Subcutaneous abdominal adipose tissue (tissue), 5 donors: ENCODE results near the gene RPS24.
"Not testable (repeated sequence)": the region's sequence is repeated elsewhere in the genome, so short reads cannot be mapped to it uniquely, and the experiment has no call there.

Experiments
- H3K27ac ChIP-seq: one replicate; pipeline ENCODE4 v1.7.0; 2013; ENCODE audit warnings: low read depth, mild to moderate bottlenecking, inconsistent platforms, low read length, moderate library complexity
- H3K27me3 ChIP-seq, 5 donors: one replicate each; pipeline ENCODE4 v1.7.0; 2013; ENCODE audit warnings: low read length in 5 of 5, inconsistent platforms in 1 of 5; ENCODE audit not compliant: control insufficient read depth in 5 of 5, insufficient read depth in 4 of 5
- H3K36me3 ChIP-seq, 5 donors: one replicate each; pipeline ENCODE4 v1.7.0; 2013; ENCODE audit warnings: low read length in 5 of 5; ENCODE audit not compliant: control insufficient read depth in 5 of 5, insufficient read depth in 5 of 5
- H3K4me1 ChIP-seq, 5 donors: one replicate each; pipeline ENCODE4 v1.7.0; 2013; ENCODE audit warnings: low read length in 5 of 5, mild to moderate bottlenecking in 3 of 5, moderate library complexity in 1 of 5; ENCODE audit not compliant: control insufficient read depth in 5 of 5, insufficient read depth in 5 of 5
- H3K4me3 ChIP-seq, 5 donors: one replicate each; pipeline ENCODE4 v1.7.0; 2013; ENCODE audit warnings: low read length in 5 of 5, low read depth in 1 of 5
- H3K9ac ChIP-seq, 5 donors: one replicate each; pipeline ENCODE4 v1.7.0; 2013; ENCODE audit warnings: low read length in 5 of 5, mild to moderate bottlenecking in 4 of 5, moderate library complexity in 3 of 5
- H3K9me3 ChIP-seq, 5 donors: one replicate each; pipeline ENCODE4 v1.7.0; 2013; ENCODE audit warnings: low read length in 5 of 5; ENCODE audit not compliant: control insufficient read depth in 5 of 5
- donor health status: healthy.
- donor health status: healthy.
- donor health status: healthy.
- donor health status: healthy.
- donor health status: healthy.

The RPS24 gene

GRCh38 chr10:78033637-78034470, at the start of gene RPS24:
TSS of gene RPS24 (plus strand) at chr10:78033863. CDS start at chr10:78033902, 39 bp downstream.
- Histone ChIP-seq H3K4me1 (peaks cover 2 to 39% (median 23%) of the 10 kb centered on the region in 5 donors), H3K27ac (peak within 1 kb of the TSS; percentile 60), H3K4me3 (peak within 1 kb of the TSS; percentile 96 to 99 (median 96)), H3K9ac (peak within 1 kb of the TSS; percentile 74 to 90 (median 84)), H3K27me3 (no peaks in the 10 kb centered on the region), H3K9me3 (no peaks in the 10 kb centered on the region), H3K36me3 (peaks cover 24 to 39% (median 35%) of the 10 kb centered on the region in 5 donors)

DNA sequence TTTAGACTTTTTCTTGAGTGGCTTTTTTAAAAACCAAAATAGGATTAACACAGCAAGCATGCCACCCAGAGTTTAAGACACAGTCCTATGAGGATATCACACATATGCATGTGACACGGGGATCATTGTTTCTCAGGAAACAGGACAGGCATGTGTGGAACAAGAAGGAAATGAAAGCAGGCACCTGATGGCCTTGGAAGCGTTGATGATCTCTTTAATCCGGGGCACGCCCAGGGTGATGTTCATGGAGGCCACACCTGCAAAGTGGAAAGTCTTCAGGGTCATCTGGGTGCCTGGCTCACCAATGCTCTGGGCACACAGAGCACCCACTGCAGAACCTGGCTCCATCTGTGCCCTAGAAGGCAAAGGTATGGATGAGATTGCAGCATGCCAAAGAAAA, 48.7 kb upstream of the RPS24 start:
- Histone ChIP-seq H3K4me3 (no peak overlapping the region), H3K27ac (no peak overlapping the region), H3K36me3 (peaks cover 24 to 96% (median 91%) of the 10 kb centered on the region in 5 donors), H3K4me1 (peaks cover 0 to 22% (median 4%) of the 10 kb centered on the region in 5 donors), H3K9me3 (no peaks in the 10 kb centered on the region), H3K9ac (no peak overlapping the region), H3K27me3 (no peaks in the 10 kb centered on the region)

- Histone ChIP-seq H3K9ac (no peak overlapping the region), H3K36me3 (peaks cover 21 to 97% (median 88%) of the 10 kb centered on the region in 5 donors), H3K4me1 (peaks cover 0 to 22% (median 4%) of the 10 kb centered on the region in 5 donors), H3K27ac (no peak overlapping the region), H3K27me3 (no peaks in the 10 kb centered on the region), H3K4me3 (no peak overlapping the region), H3K9me3 (no peaks in the 10 kb centered on the region)
These were observed 45.9 kb upstream of the RPS24 start for GRCh38 chr10:77987671-77988255.

DNA sequence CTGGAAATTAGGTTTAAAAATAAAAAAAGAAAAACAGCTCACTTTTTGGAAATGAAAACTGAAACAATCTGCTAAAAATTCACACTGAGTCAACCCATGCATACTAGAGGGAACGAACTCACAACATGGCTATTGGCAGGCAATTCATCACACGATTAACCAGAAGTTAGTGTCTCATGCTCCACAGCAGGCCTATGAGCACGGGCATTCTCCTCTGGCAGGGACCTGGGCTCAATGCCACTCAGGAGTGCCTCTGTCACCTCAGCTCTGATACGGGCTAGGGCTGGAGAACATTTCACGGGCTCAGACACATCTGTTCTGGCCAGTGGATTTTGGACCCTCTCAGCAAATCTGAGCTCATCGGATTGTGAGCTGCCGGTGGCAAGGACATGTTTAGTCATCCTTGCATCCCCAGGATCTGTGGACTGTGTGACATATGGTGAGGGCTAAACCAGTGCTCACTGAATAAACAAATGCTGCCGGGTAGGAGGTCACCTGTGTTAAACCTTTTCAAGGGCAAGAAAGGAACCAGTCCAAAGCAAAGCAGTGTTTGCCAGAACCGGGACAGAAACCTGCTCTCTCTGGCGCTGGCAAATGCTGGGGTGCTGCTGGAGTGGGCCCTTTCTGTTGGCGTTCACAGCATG, 44.5 kb upstream of the RPS24 start:
- H3K27me3 ChIP-seq, result no peaks in the 10 kb centered on the region
- no peak overlapping the region for H3K9ac ChIP-seq
- H3K27ac ChIP-seq, result no peak overlapping the region
- peaks cover 28 to 97% (median 87%) of the 10 kb centered on the region in 5 donors for H3K36me3 ChIP-seq
- no peak overlapping the region for H3K4me3 ChIP-seq
- peaks cover 0 to 10% (median under 1%) of the 10 kb centered on the region in 5 donors for H3K4me1 ChIP-seq
- no peaks in the 10 kb centered on the region for H3K9me3 ChIP-seq

DNA sequence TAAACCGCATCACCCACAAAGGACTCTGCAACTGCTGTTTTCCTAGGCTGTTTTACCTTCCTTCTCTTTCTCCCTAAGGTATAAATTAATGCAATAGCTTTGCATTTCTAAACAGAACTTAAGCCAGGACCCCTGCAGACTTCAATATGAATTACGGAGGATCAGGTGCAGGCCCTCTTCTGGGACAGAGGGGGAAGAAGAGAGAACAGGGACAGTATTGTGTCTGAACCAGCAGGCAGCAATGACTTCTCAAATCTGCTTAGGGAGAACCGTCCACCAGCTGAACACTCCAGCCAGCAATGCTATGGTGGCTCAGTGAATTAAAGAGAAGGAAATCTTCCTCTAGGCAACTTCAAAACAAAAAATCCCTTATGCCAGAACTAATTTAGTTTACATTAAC, 40.0 kb upstream of the RPS24 start:
- Histone ChIP-seq H3K36me3 (peaks cover 20 to 57% (median 50%) of the 10 kb centered on the region in 5 donors), H3K9me3 (no peaks in the 10 kb centered on the region), H3K9ac (no peak overlapping the region), H3K27me3 (no peaks in the 10 kb centered on the region), H3K27ac (no peak overlapping the region), H3K4me1 (no peaks in the 10 kb centered on the region), H3K4me3 (no peak overlapping the region)

DNA sequence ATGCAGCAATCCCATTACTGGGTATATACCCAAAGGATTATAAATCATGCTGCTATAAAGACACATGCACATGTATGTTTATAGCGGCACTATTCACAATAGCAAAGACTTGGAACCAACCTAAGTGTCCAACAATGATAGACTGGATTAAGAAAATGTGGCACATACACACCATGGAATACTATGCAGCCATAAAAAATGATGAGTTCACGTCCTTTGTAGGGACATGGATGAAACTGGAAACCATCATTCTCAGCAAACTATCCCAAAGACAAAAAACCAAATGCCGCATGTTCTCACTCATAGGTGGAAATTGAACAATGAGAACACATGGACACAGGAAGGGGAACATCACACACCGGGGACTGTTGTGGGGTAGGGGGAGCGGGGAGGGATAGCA, 34.9 kb upstream of the RPS24 start:
- H3K36me3 ChIP-seq, result peaks cover 22 to 53% (median 48%) of the 10 kb centered on the region in 5 donors
- not testable (repeated sequence) for H3K27ac ChIP-seq

DNA sequence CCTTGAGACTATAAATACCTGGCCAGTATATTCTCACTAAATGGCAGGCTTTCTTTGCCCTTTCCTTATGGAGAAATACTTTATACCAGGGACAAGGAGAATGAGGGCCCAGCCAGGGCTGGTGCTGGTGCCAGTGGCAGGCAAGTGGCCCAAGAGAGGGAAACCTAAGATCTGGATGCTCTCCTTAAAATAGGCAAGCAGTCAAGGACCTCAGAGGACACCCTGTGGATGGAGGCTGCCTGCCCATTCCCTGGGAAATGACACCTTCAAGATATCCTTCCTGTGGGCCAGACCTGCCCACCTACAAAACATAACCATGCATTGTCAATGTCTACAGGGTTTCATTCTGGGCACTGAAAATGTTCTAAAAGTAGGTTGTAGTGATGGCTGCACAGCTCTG, 33.5 kb upstream of the RPS24 start:
- Histone ChIP-seq H3K9me3 (no peaks in the 10 kb centered on the region), H3K27me3 (no peaks in the 10 kb centered on the region), H3K4me1 (no peaks in the 10 kb centered on the region), H3K36me3 (peaks cover 19 to 61% (median 57%) of the 10 kb centered on the region in 5 donors), H3K4me3 (no peak overlapping the region), H3K9ac (no peak overlapping the region), H3K27ac (no peak overlapping the region)

More for the DNA sequence above, 34.9 kb upstream of the RPS24 start:
- not testable (repeated sequence) for H3K4me1 ChIP-seq, H3K9ac ChIP-seq, H3K9me3 ChIP-seq, H3K27me3 ChIP-seq, H3K4me3 ChIP-seq

- Histone ChIP-seq H3K36me3 (peaks cover 25 to 69% (median 64%) of the 10 kb centered on the region in 5 donors), H3K9ac (no peak overlapping the region), H3K27ac (no peak overlapping the region), H3K9me3 (no peaks in the 10 kb centered on the region), H3K27me3 (no peaks in the 10 kb centered on the region), H3K4me1 (no peaks in the 10 kb centered on the region), H3K4me3 (no peak overlapping the region)
These were observed 32.6 kb upstream of the RPS24 start for GRCh38 chr10:78000956-78001472.

- H3K27me3 ChIP-seq, result no peaks in the 10 kb centered on the region
- no peak overlapping the region for H3K9ac ChIP-seq
- no peak overlapping the region for H3K4me3 ChIP-seq
- H3K4me1 ChIP-seq, result no peaks in the 10 kb centered on the region
- peaks cover 29 to 85% (median 77%) of the 10 kb centered on the region in 5 donors for H3K36me3 ChIP-seq
- no peaks in the 10 kb centered on the region for H3K9me3 ChIP-seq
- H3K27ac ChIP-seq, result no peak overlapping the region
These were observed 30.9 kb upstream of the RPS24 start for GRCh38 chr10:78002541-78003288.
